ENCODE measurements around the gene CSNK1G1.
"Not testable (repeated sequence)": the region's sequence is repeated elsewhere in the genome, so short reads cannot be mapped to it uniquely, and the experiment has no call there.

GRCh38 chr15:64326458-64326857 lies 29.5 kb downstream of the CSNK1G1 start:
- not testable (repeated sequence) for TF ChIP-seq CTCF (conservative IDR thresholded peaks at IDR 0.05; ENCODE audit: low read depth, low read length); EZH2 (IDR thresholded peaks at IDR 0.05; ENCODE audit: borderline replicate concordance, low read depth, low read length, poor library complexity, severe bottlenecking)
